ENCODE results near the gene ZNF615. TPM values are rescaled to one million over a fixed set of nuclear protein-coding genes. Genes with fewer than 3 reads are reported as not detected.
"Not testable (repeated sequence)": the region's sequence is repeated elsewhere in the genome, so short reads cannot be mapped to it uniquely, and the experiment has no call there.

Gene ZNF615
- total RNA-seq, 2 donors from 2014 or later, result 29.4 to 35.8 TPM

- no peaks in the 10 kb centered on the region for H3K27me3 ChIP-seq (replicated peaks; ENCODE audit: insufficient read depth)
- no peak overlapping the region for H3K4me3 ChIP-seq
- no peak for DNase-seq (ENCODE audit: low spot score)
- intact Hi-C loops (cut with DNase I), result no loop called here
- WGBS, result 97% methylated on average over 5 of the region's 5 CpGs
- H3K4me1 ChIP-seq (replicated peaks), result peaks cover 11% of the 10 kb centered on the region
- no peak for TF ChIP-seq POLR2A (IDR thresholded peaks at IDR 0.05)
- TF ChIP-seq, protein P1, sequence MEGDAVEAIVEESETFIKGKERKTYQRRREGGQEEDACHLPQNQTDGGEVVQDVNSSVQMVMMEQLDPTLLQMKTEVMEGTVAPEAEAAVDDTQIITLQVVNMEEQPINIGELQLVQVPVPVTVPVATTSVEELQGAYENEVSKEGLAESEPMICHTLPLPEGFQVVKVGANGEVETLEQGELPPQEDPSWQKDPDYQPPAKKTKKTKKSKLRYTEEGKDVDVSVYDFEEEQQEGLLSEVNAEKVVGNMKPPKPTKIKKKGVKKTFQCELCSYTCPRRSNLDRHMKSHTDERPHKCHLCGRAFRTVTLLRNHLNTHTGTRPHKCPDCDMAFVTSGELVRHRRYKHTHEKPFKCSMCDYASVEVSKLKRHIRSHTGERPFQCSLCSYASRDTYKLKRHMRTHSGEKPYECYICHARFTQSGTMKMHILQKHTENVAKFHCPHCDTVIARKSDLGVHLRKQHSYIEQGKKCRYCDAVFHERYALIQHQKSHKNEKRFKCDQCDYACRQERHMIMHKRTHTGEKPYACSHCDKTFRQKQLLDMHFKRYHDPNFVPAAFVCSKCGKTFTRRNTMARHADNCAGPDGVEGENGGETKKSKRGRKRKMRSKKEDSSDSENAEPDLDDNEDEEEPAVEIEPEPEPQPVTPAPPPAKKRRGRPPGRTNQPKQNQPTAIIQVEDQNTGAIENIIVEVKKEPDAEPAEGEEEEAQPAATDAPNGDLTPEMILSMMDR (IDR thresholded peaks at IDR 0.05), result no peak
- TF ChIP-seq POLR2AphosphoS5 (IDR thresholded peaks at IDR 0.05), result no peak
- H3K9me3 ChIP-seq, result no peaks in the 10 kb centered on the region
- peaks cover 37 to 45% of the 10 kb centered on the region in 2 donors for H3K36me3 ChIP-seq
- H3K27ac ChIP-seq, result no peak overlapping the region
Observed at GRCh38 chr19:51965583-51965982, 42.4 kb downstream of the ZNF615 start.

DNA sequence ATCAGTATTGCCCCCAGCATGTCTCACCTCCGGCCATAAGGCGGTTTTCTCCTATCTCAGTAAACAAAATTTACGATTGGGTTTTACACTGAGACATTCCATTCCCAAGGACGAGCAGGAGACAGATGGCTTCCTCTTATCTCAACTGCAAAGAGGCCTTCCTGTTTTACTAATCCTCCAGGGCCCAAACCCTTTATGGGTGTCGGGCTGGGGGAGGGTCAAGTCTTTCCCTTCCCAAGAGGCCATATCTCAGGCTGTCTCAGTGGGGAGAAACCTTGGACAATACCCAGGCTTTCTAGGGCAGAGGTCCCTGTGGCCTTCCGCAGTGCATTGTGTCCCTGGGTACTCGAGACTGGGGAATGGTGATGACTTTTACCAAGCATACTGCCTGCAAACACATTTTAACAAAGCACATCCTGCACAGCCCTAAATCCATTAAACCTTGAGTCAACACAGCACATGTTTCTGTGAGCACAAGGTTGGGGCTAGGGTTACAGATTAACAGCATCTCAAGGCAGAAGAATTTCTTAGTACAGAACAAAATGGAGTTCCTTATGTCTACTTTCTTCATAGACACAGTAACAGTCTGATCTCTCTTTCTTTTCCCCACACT is 47.3 kb downstream of the ZNF615 start:
- DNase-seq (ENCODE audit: low spot score), result peak; percentile 68
- Histone ChIP-seq H3K36me3 (peaks cover 8 to 12% of the 10 kb centered on the region in 2 donors), H3K4me1 (replicated peaks) (peaks cover 18% of the 10 kb centered on the region), H3K27ac (peak overlapping the region; percentile 46 to 88)
- H3K4me3 ChIP-seq; intact Hi-C loops (cut with DNase I); H3K27me3 ChIP-seq (replicated peaks; ENCODE audit: insufficient read depth); H3K9me3 ChIP-seq: not testable (repeated sequence)
- 14% methylated on average over 7 of the region's 7 CpGs for WGBS
- TF ChIP-seq POLR2AphosphoS5 (IDR thresholded peaks at IDR 0.05), result peak; percentile 49

GRCh38 chr19:51959791-51960190 is 48.2 kb downstream of the ZNF615 start:
- TF ChIP-seq, protein P1 (IDR thresholded peaks at IDR 0.05), result no peak
- TF ChIP-seq POLR2AphosphoS5 (IDR thresholded peaks at IDR 0.05), result peak; percentile 14
- H3K4me3 ChIP-seq, result no peak overlapping the region
- DNase-seq (ENCODE audit: low spot score), result peak; percentile 17
- peaks cover 0 to 2% of the 10 kb centered on the region in 2 donors for H3K36me3 ChIP-seq
- intact Hi-C loops (cut with DNase I), result no loop called here
- H3K9me3 ChIP-seq, result no peaks in the 10 kb centered on the region
- peaks cover 18% of the 10 kb centered on the region for H3K4me1 ChIP-seq (replicated peaks)
- H3K27ac ChIP-seq, result peak overlapping the region; percentile 46 to 88
- H3K27me3 ChIP-seq (replicated peaks; ENCODE audit: insufficient read depth), result no peaks in the 10 kb centered on the region
- 36% methylated on average over 4 of the region's 4 CpGs for WGBS

DNA sequence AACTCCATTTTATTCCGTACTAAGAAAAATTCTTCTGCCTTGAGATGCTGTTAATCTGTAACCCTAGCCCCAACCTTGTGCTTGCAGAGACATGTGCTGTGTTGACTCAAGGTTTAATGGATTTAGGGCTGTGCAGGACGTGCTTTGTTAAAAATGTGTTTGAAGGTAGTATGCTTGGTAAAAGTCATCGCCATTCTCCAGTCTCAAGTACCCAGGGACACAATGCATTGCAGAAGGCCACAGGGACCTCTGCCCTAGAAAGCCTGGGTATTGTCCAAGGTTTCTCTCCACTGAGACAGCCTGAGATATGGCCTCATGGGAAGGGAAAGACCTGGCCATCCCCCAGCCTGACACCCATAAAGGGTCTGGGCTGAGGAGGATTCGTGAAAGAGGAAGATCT is 50.2 kb downstream of the ZNF615 start:
- peak; percentile 18 for DNase-seq (ENCODE audit: low spot score)

GRCh38 chr19:51948975-51949374 is 59.0 kb downstream of the ZNF615 start:
- TF ChIP-seq, protein P1 (IDR thresholded peaks at IDR 0.05), result no peak
- no peak for TF ChIP-seq POLR2AphosphoS5 (IDR thresholded peaks at IDR 0.05)
- WGBS, result 22% methylated on average over 25 of the region's 25 CpGs
- DNase-seq (ENCODE audit: low spot score), result no peak
- H3K9me3 ChIP-seq, result peaks cover 6% of the 10 kb centered on the region
- H3K36me3 ChIP-seq, result peaks cover 4 to 11% of the 10 kb centered on the region in 2 donors
- intact Hi-C loops (cut with DNase I), result no loop called here
- no peaks in the 10 kb centered on the region for H3K27me3 ChIP-seq (replicated peaks; ENCODE audit: insufficient read depth)
- H3K4me1 ChIP-seq (replicated peaks), result no peaks in the 10 kb centered on the region
- H3K27ac ChIP-seq, result peak overlapping the region in 1 of 2 donors; percentile 56
- peak overlapping the region in 1 of 2 donors; percentile 20 for H3K4me3 ChIP-seq

More for the DNA sequence above, 50.2 kb downstream of the ZNF615 start:
- H3K9me3 ChIP-seq; H3K4me3 ChIP-seq; intact Hi-C loops (cut with DNase I); H3K36me3 ChIP-seq; H3K27me3 ChIP-seq (replicated peaks; ENCODE audit: insufficient read depth): not testable (repeated sequence)
- WGBS, result 33% methylated on average over 4 of the region's 4 CpGs
- TF ChIP-seq POLR2AphosphoS5 (IDR thresholded peaks at IDR 0.05), result peak; percentile 40
- peak overlapping the region; percentile 46 to 88 for H3K27ac ChIP-seq
- peaks cover 18% of the 10 kb centered on the region for H3K4me1 ChIP-seq (replicated peaks)

DNA sequence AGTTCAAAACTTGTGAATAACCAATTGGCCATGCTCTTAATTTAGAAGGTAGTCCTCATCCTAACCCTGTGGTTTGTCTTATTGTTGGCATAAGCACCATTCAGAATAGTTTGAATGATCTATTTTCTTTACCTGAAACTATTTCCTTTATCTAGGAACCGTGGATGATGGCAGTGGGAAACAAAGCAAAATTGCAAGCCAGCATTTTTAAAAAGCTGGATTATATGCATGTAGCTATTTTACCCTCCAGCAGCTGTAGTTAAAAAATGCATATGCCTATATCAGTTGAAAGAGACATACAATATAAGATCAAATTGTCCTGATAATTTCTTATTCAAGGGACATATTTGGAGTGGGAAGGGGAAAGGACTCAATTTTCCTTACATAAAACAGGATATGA is 61.4 kb downstream of the ZNF615 start:
- H3K9me3 ChIP-seq, result peaks cover 7% of the 10 kb centered on the region
- no peaks in the 10 kb centered on the region for H3K27me3 ChIP-seq (replicated peaks; ENCODE audit: insufficient read depth)
- H3K4me3 ChIP-seq, result no peak overlapping the region
- intact Hi-C loops (cut with DNase I), result no loop called here
- 94% methylated on average over 1 of the region's 1 CpG for WGBS
- no peaks in the 10 kb centered on the region for H3K4me1 ChIP-seq (replicated peaks)
- TF ChIP-seq, protein P1 (IDR thresholded peaks at IDR 0.05), result no peak
- no peak for TF ChIP-seq POLR2A (IDR thresholded peaks at IDR 0.05)
- TF ChIP-seq POLR2AphosphoS5 (IDR thresholded peaks at IDR 0.05), result no peak
- H3K27ac ChIP-seq, result no peak overlapping the region
- peaks cover 22 to 34% of the 10 kb centered on the region in 2 donors for H3K36me3 ChIP-seq
- no peak for DNase-seq (ENCODE audit: low spot score)
